Natural killer cell (primary cell): ENCODE data around the gene EN2. TPM values are rescaled to one million over a fixed set of nuclear protein-coding genes. Genes with fewer than 3 reads are reported as not detected.

ENCODE experiments used
- ATAC-seq, 3 donors: fragments of 150-1000 bp in 2 of 3; fragments of 200-7000 bp in 1 of 3; cut with Tn5 transposase; 1 replicate in 1 of 3; 2 replicates in 2 of 3; pipeline ENCODE4 v1.10.0; 2021; ENCODE audit warnings: mild to moderate bottlenecking in 2 of 3, moderate library complexity in 2 of 3
- DNase-seq, 2 donors: peaks; one replicate each; pipeline versions ENCODE4 v3.0.0 to v3.0.0-alpha.2; 2013 to 2021; ENCODE audit warnings: mixed read lengths in 1 of 2
- H3K27ac ChIP-seq: one replicate; pipeline ENCODE4 v1.5.1; 2013; ENCODE audit warnings: mild to moderate bottlenecking, low read length
- H3K27me3 ChIP-seq: one replicate; pipeline ENCODE4 v1.6.1; 2013; ENCODE audit warnings: low read length; ENCODE audit not compliant: control insufficient read depth, insufficient read depth
- H3K36me3 ChIP-seq: one replicate; pipeline ENCODE4 v1.6.1; 2013; ENCODE audit warnings: low read length; ENCODE audit not compliant: control insufficient read depth, insufficient read depth
- H3K4me1 ChIP-seq: one replicate; pipeline ENCODE4 v1.6.1; 2013; ENCODE audit warnings: low read length; ENCODE audit not compliant: control insufficient read depth, insufficient read depth
- H3K4me3 ChIP-seq: one replicate; pipeline ENCODE4 v1.5.1; 2013; ENCODE audit warnings: low read length
- H3K9me3 ChIP-seq: one replicate; pipeline ENCODE4 v1.6.1; 2013; ENCODE audit warnings: low read length; ENCODE audit not compliant: control insufficient read depth, insufficient read depth
- H3K27ac Mint-ChIP-seq, 2 donors: one replicate each; pipeline ENCODE4 v1.8.0; 2022; ENCODE audit warnings: mild to moderate bottlenecking in 2 of 2, mixed read lengths in 2 of 2, moderate library complexity in 1 of 2
- H3K27me3 Mint-ChIP-seq, 2 donors: one replicate each; pipeline ENCODE4 v1.8.0; 2022; ENCODE audit warnings: low read depth in 2 of 2, mixed read lengths in 2 of 2
- H3K36me3 Mint-ChIP-seq: one replicate; pipeline ENCODE4 v1.8.0; 2022; ENCODE audit warnings: mixed read lengths
- H3K4me1 Mint-ChIP-seq, 2 donors: one replicate each; pipeline ENCODE4 v1.8.0; 2022; ENCODE audit warnings: mixed read lengths in 2 of 2
- H3K4me3 Mint-ChIP-seq: one replicate; pipeline ENCODE4 v1.8.0; 2022; ENCODE audit warnings: mild to moderate bottlenecking, moderate library complexity, mixed read lengths
- H3K9me3 Mint-ChIP-seq, 2 donors: one replicate each; pipeline ENCODE4 v1.8.0; 2022; ENCODE audit warnings: mixed read lengths in 2 of 2
- CTCF ChIP-seq: fragments of 200-600 bp; IDR thresholded peaks from one replicate; pipeline ENCODE4 v1.8.0; 2022; ENCODE audit warnings: antibody characterized with exemption
- WGBS: methylation state at CpG from one replicate; pipeline ENCODE4 v1.1.7; 2013; ENCODE audit warnings: missing lambda C conversion rate; ENCODE audit not compliant: insufficient coverage; 5-methylcytosine and 5-hydroxymethylcytosine counted together
- intact Hi-C: fragments of 100-400 bp; cut with micrococcal nuclease; formaldehyde crosslinking; loops from one replicate; pipeline ENCODE4 v1.14.2; 2022
- total RNA-seq, 4 donors: library from RNA; stranded (reverse); fragments of 120-200 nt in 1 of 4; gene quantifications; one replicate each; pipeline versions ENCODE4 v1.2.3 to v1.2.4, GENCODE V29; 2013 to 2022

EN2 gene
- total RNA-seq, 3 donors from 2014 or later (not counting 1 experiment from before 2014, with no cell fraction given), result not detected

GRCh38 chr7:155467846-155468784, 10.2 kb downstream of the EN2 start:
- no peak overlapping the region for H3K4me3 Mint-ChIP-seq
- WGBS, result 5% methylated on average over 70 of the region's 70 CpGs

DNA sequence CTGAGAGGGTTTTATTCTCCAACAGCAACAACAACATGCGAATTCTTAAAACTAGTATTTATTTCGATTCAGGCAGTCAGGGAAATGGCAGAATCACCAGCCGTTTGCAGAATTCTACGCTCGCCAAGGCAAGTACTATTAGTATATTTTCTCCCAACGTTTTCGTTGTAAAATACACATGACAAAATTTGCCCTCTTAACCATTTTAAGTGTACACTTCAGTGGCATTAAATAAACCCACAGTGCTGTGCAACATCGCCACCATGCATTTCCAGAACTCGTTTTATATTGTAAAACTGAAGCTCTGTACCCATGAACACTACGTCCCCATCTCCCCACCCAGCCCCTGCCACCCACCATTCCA, 10.8 kb downstream of the EN2 start:
- intact Hi-C loops, result no loop called here
- Histone ChIP-seq H3K4me1 (peaks cover 29% of the 10 kb centered on the region), H3K9me3 (no peaks in the 10 kb centered on the region), H3K27ac (no peak overlapping the region), H3K4me3 (no peak overlapping the region), H3K36me3 (no peaks in the 10 kb centered on the region), H3K27me3 (peaks cover 83% of the 10 kb centered on the region)
- ATAC-seq (no peak), DNase-seq (no peak)
- H3K4me1 Mint-ChIP-seq, result peaks cover 10 to 17% of the 10 kb centered on the region in 2 donors
- H3K27ac Mint-ChIP-seq, result no peak overlapping the region
- WGBS, result 15% methylated on average over 10 of the region's 10 CpGs
- H3K9me3 Mint-ChIP-seq, result no peaks in the 10 kb centered on the region
- H3K36me3 Mint-ChIP-seq, result no peaks in the 10 kb centered on the region
- no peak overlapping the region for H3K4me3 Mint-ChIP-seq
- no peak for TF ChIP-seq CTCF
- peaks cover 69 to 72% of the 10 kb centered on the region in 2 donors for H3K27me3 Mint-ChIP-seq

More at GRCh38 chr7:155467846-155468784, 10.2 kb downstream of the EN2 start:
- H3K36me3 ChIP-seq, result no peaks in the 10 kb centered on the region
- Mint-ChIP-seq H3K9me3 (no peaks in the 10 kb centered on the region), H3K4me1 (peaks cover 10 to 12% of the 10 kb centered on the region in 2 donors), H3K27me3 (peaks cover 68 to 71% of the 10 kb centered on the region in 2 donors), H3K36me3 (no peaks in the 10 kb centered on the region), H3K27ac (no peak overlapping the region)
- ATAC-seq (peak in 1 of 3 donors; percentile 30), DNase-seq (no peak)
- peaks cover 29% of the 10 kb centered on the region for H3K4me1 ChIP-seq
- no peak overlapping the region for H3K4me3 ChIP-seq
- H3K27me3 ChIP-seq, result peaks cover 84% of the 10 kb centered on the region
- no peaks in the 10 kb centered on the region for H3K9me3 ChIP-seq
- TF ChIP-seq CTCF, result no peak
- no peak overlapping the region for H3K27ac ChIP-seq
- intact Hi-C loops, result no loop called here

DNA sequence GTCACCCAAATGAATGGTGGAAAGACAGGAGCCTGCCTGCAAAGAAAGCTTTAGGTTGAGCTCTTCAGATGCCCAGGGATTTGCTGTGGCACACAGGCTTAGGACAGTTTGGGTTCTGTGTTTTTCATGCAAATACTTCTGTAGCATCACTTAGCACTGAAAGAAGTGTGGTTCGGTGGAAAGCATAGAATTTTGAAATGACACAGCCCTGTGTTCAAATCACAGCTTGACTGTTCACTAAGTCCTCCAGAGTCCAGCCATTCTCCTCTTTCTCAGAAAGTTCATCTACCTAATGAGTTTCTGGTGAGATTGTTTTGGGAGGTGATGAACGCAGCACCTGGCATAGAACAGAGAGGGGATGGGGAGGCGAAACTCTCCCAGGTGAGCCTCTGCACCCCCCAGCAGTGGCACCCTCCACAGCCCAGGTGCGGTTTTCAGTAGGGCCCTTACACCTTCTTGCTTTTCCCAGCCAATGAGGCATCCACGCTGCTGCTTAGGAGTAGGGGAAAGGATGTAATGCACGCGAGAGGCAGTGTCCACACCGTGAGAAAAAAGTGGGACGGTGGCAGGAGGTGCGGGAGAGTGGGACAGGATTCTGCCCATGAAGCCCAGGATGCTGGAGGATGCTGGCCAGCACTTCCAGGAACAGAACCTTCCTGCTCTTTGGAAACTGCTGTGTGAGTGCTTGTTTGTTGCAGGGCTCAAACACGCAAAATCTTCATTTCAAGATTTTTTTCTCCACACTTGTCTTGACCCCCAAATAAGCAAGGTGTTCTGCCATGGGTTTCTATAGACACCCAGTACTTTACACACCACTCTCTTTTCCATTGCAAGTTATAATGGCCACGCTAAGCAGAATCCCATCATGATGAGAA, 11.6 kb downstream of the EN2 start:
- ATAC-seq (no peak), DNase-seq (no peak)
- peaks cover 29% of the 10 kb centered on the region for H3K4me1 ChIP-seq
- intact Hi-C loops, result no loop called here
- no peaks in the 10 kb centered on the region for H3K9me3 ChIP-seq
- WGBS, result 10% methylated on average over 12 of the region's 12 CpGs
- no peaks in the 10 kb centered on the region for H3K9me3 Mint-ChIP-seq
- no peak for TF ChIP-seq CTCF
- H3K27me3 Mint-ChIP-seq, result peaks cover 71 to 72% of the 10 kb centered on the region in 2 donors
- no peaks in the 10 kb centered on the region for H3K36me3 ChIP-seq
- H3K27me3 ChIP-seq, result peaks cover 81% of the 10 kb centered on the region
- peaks cover 10 to 17% of the 10 kb centered on the region in 2 donors for H3K4me1 Mint-ChIP-seq
- no peaks in the 10 kb centered on the region for H3K36me3 Mint-ChIP-seq
- no peak overlapping the region for H3K4me3 Mint-ChIP-seq
- no peak overlapping the region for H3K27ac Mint-ChIP-seq
- no peak overlapping the region for H3K27ac ChIP-seq
- no peak overlapping the region for H3K4me3 ChIP-seq
